Measurements from ENCODE around the gene RHBDL1. TPM values are rescaled to one million over a fixed set of nuclear protein-coding genes. Genes with fewer than 3 reads are reported as not detected.
A peak's percentile ranks its signal among the peaks of the same experiment; 100 is the strongest.

The RHBDL1 gene
- total RNA-seq, 4 donors from 2014 or later: 0.44 to 1.0 (median 0.96) TPM; not detected in 1

GRCh38 chr16:715477-716199, 40.2 kb downstream of the RHBDL1 start:
- peak; percentile 23 for ATAC-seq (ENCODE audit: low FRiP score)
- DNase-seq (ENCODE audit: low spot score): no peak
- TF ChIP-seq CTCF (IDR thresholded peaks at IDR 0.05): no peak

DNA sequence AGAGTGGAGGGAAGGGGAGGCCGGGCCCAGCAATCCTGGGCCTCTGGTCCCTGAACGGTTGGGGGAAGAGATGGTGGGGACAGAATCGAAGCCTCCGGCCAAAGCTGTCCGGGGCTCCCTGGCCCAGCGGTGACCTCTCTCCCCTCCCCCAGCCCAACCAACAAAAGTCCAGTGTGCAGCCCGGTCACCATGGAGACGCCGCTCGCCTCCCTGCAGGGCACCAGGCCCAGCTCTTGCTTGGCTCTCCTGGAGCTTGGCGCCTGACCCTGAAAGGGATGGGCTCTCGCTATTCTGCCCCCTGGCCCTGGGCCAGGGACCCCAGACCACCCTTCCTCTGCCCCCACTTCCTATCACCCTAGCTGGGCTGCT, 40.7 kb downstream of the RHBDL1 start:
- no peak for TF ChIP-seq CTCF (IDR thresholded peaks at IDR 0.05)
- DNase-seq (ENCODE audit: low spot score) (no peak), ATAC-seq (ENCODE audit: low FRiP score) (no peak)

GRCh38 chr16:716768-717325, 41.4 kb downstream of the RHBDL1 start:
- ATAC-seq (ENCODE audit: low FRiP score) (no peak), DNase-seq (ENCODE audit: low spot score) (no peak)
- no peak for TF ChIP-seq CTCF (IDR thresholded peaks at IDR 0.05)

- ATAC-seq (ENCODE audit: low FRiP score): no peak
- no peak for DNase-seq (ENCODE audit: low spot score)
- TF ChIP-seq CTCF (IDR thresholded peaks at IDR 0.05): no peak
Measured at GRCh38 chr16:717450-718245, 42.2 kb downstream of the RHBDL1 start.

DNA sequence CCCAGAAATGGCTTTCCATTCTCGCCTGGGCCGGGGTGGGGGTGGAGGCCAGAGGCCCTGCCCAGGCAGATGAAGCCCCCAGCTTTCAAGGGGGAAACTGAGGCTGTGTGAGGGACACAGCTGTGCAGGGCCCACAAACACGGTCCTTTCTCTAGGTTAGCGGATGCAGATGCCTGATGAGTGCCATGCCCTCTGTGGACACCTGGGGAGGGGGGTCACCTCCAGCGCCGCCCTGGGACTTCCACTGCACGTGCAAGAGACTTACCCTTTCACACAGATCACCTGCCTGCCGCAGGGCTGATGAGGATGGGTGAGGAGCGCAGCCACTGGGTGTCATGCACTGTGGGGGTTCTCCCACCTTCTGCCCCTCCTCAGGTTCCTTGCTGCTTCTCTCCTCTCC, 42.9 kb downstream of the RHBDL1 start:
- no peak for TF ChIP-seq CTCF (IDR thresholded peaks at IDR 0.05)
- ATAC-seq (ENCODE audit: low FRiP score) (no peak), DNase-seq (ENCODE audit: low spot score) (no peak)

GRCh38 chr16:718922-719321, 43.5 kb downstream of the RHBDL1 start:
- TF ChIP-seq CTCF (IDR thresholded peaks at IDR 0.05): no peak
- ATAC-seq (ENCODE audit: low FRiP score) (no peak), DNase-seq (ENCODE audit: low spot score) (no peak)
